Measurements from ENCODE around the gene AMBP.

The AMBP gene

GRCh38 chr9:114072184-114073140, 5.6 kb downstream of the AMBP start:
- DNase-seq: no peak

- no peak for DNase-seq
These were observed 6.8 kb downstream of the AMBP start for GRCh38 chr9:114071197-114071795.

- no peak for DNase-seq
These were observed 7.7 kb downstream of the AMBP start for GRCh38 chr9:114070188-114071103.

GRCh38 chr9:114069476-114070187, 8.5 kb downstream of the AMBP start:
- no peak for DNase-seq

- no peak for DNase-seq
These were observed 12.8 kb downstream of the AMBP start for GRCh38 chr9:114065304-114065703.

GRCh38 chr9:114061830-114062474, 16.1 kb downstream of the AMBP start:
- no peak for DNase-seq

- no peak for DNase-seq
These were observed 16.8 kb downstream of the AMBP start for GRCh38 chr9:114061292-114061691.

- no peak for DNase-seq
These were observed 17.4 kb downstream of the AMBP start for GRCh38 chr9:114060711-114061110.

- no peak for DNase-seq
These were observed 18.0 kb downstream of the AMBP start for GRCh38 chr9:114060070-114060469.

- no peak for DNase-seq
These were observed 18.9 kb downstream of the AMBP start for GRCh38 chr9:114059047-114059803.

- no peak for DNase-seq
These were observed 19.4 kb downstream of the AMBP start for GRCh38 chr9:114058688-114059046.

GRCh38 chr9:114057161-114057885, 20.8 kb downstream of the AMBP start:
- DNase-seq: no peak

- DNase-seq: no peak
These were observed 21.6 kb downstream of the AMBP start for GRCh38 chr9:114056527-114056926.

GRCh38 chr9:114055894-114056293, 22.2 kb downstream of the AMBP start:
- no peak for DNase-seq

- DNase-seq: no peak
These were observed 23.0 kb downstream of the AMBP start for GRCh38 chr9:114055061-114055460.

- no peak for DNase-seq
These were observed 23.9 kb downstream of the AMBP start for GRCh38 chr9:114054191-114054690.

- no peak for DNase-seq
These were observed 24.7 kb downstream of the AMBP start for GRCh38 chr9:114053246-114054005.

- no peak for DNase-seq
These were observed 26.4 kb downstream of the AMBP start for GRCh38 chr9:114051706-114052105.

- no peak for DNase-seq
These were observed 26.8 kb downstream of the AMBP start for GRCh38 chr9:114051281-114051680.

GRCh38 chr9:114050646-114051045, 27.5 kb downstream of the AMBP start:
- no peak for DNase-seq

Data from NCI-H146 (cell line).